ENCODE measurements around the gene DSTYK.

GRCh38 chr1:205232127-205232820 is 20.8 kb upstream of the DSTYK start:
- TF ChIP-seq, protein P1, sequence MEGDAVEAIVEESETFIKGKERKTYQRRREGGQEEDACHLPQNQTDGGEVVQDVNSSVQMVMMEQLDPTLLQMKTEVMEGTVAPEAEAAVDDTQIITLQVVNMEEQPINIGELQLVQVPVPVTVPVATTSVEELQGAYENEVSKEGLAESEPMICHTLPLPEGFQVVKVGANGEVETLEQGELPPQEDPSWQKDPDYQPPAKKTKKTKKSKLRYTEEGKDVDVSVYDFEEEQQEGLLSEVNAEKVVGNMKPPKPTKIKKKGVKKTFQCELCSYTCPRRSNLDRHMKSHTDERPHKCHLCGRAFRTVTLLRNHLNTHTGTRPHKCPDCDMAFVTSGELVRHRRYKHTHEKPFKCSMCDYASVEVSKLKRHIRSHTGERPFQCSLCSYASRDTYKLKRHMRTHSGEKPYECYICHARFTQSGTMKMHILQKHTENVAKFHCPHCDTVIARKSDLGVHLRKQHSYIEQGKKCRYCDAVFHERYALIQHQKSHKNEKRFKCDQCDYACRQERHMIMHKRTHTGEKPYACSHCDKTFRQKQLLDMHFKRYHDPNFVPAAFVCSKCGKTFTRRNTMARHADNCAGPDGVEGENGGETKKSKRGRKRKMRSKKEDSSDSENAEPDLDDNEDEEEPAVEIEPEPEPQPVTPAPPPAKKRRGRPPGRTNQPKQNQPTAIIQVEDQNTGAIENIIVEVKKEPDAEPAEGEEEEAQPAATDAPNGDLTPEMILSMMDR (IDR thresholded peaks at IDR 0.05) = no peak
- no peak for TF ChIP-seq POLR2A (IDR thresholded peaks at IDR 0.05)
